ENCODE results near the gene LOC101059915.
A peak's percentile ranks its signal among the peaks of the same experiment; 100 is the strongest.
"Not testable (repeated sequence)": the region's sequence is repeated elsewhere in the genome, so short reads cannot be mapped to it uniquely, and the experiment has no call there.

The LOC101059915 gene

GRCh38 chrX:71644406-71644805 lies 22.9 kb upstream of the LOC101059915 start:
- DNase-seq: not testable (repeated sequence)

DNA sequence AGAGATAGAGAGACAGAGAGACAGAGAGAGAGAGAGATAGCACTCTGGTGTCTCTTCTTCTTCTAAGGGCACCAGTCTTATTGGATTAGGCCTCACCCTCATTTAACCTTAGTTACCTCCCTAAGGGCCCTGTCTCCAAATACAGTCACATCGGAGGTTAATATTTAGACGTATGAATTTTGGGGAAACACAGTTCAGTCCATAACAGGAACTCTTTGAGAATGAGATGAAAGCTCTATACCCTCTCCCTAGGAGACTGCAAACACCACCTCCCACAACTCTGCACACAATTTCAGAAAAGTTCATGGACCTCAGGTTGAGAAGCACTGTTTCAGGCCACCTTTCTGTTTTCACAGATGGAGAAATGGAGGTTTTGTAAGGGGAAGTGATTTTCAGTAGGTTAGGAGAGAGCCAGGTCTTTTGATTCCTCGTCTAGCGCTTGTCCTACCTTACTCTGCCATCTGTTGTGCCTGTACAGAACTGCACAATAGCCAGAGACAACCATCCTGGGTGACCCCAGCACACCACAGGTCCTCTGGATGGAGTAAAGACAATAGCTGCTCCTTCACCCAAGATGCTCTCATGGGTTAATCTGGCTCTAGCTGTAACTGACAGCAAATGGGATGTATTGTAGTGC lies 16.9 kb upstream of the LOC101059915 start:
- peak; percentile 55 for DNase-seq

- DNase-seq: peak; percentile 76
Observed at GRCh38 chrX:71652405-71652804, 14.9 kb upstream of the LOC101059915 start.

- DNase-seq: no peak
Observed at GRCh38 chrX:71653344-71653743, 14.0 kb upstream of the LOC101059915 start.

DNA sequence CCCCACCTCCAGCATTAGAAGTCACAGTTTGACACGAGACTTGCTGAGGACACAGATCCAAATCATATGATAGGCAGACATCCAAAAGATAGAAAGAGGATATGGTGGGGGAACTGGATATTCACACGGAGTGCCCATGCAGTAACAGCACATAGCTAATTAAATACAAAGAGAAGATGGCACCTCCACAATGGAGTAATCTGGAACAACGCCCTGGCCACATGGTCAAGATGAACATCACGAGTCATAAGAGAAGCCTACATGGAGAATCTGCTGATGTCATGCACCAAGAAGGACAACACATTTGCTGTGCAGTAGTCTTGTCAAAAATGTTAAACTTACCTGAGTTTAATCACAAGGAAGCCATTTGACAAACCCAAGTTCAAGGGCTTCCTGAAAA lies 10.1 kb upstream of the LOC101059915 start:
- DNase-seq: no peak

GRCh38 chrX:71659342-71659741 lies 8.0 kb upstream of the LOC101059915 start:
- DNase-seq: no peak

DNA sequence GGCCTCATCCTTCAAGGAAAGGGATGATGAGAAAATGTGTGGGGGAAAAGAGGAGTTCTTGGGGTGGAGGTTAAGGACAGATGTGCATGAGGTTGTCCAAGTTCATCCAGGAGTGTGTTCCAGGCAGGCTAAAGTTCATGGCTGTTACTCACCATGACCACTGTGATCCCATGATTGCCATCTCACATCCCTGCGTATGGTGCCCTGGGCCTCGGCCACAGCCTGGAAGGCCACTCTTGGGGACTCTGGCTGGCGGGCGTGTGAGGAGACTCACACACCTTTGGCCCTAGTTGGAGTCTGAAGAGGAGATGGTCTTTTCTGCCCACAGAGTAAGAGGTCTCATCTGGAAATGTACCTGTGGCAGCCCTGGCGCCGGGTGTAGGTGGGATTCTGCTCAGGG lies 7.4 kb upstream of the LOC101059915 start:
- DNase-seq: no peak

DNA sequence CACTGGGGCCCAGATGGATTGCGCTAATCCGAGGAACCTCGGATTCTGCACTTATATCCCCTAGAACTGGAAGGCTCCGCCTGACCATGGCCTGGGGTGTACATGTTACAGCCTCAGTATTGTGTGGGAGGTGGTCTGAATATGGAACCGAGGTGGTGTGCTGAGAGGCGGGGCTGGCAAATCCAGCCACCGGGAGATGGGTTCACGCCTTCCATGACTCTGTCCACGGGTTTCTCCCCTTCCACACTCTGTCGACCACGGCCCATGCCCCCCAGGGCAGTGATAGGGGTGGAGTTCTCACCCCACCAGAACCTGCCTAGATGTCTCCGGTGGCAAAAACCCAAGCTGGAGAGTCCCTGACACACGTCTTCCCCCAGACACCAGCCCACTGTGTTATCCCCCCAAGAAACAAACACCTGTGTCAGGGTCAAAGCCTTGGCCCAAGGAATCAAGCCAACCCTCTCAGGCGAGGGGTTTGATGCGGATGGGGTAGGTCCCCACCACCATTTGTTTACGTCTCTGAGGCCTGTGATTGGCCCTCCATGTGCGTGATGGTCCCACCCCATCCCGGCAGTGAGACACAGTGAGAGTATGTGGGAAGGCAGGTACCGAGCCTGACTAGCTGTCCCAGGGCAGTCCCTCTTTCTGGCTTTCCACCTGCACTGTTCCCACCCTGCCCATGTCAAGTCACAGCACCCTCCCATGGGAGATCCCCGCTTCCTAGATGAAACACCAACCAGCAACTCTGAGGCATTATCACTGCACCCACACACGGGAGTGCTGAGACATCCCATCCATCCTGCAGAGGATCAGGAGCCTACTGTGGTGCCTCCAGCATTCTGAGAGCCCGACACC lies 6.6 kb upstream of the LOC101059915 start:
- no peak for DNase-seq

DNA sequence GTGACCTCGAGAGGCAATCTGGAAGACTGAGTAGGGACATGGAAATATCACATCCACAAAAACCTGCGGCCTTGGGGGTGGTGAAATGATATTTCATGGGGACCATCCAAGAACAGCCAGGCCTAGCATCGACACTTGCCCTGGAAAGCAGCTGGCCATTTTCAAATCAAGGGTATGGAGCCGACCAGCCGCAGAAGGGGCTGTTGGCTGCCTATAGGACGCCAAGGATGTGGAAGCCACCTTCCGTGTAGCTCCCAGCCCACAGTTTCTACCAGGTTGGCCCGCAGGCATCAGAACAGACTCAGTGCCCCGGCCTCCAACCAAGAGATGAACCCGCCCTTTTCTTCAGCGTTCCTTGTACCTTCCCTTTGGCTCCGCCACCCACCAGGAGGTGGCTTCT lies 5.4 kb upstream of the LOC101059915 start:
- no peak for DNase-seq

DNA sequence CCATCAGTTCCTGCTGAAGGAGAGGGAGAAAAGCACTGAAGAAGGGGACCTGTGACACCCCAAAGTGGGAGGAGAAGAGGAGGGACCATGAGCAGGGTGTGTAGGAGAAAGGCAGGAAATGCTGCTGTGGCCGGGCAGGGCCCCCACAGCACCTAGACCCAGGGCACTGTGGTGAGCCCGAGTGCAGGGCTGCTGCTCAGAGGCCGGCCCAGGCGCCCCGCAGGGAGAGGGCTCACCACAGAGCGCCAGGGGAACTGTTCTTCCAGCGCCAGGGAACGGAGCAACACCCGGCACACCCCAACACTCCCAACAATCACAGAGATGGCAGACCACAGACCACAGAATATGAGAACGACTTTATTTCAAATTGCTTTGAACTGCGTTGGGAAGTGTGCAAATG lies 4.7 kb upstream of the LOC101059915 start:
- peak; percentile 13 for DNase-seq

DNA sequence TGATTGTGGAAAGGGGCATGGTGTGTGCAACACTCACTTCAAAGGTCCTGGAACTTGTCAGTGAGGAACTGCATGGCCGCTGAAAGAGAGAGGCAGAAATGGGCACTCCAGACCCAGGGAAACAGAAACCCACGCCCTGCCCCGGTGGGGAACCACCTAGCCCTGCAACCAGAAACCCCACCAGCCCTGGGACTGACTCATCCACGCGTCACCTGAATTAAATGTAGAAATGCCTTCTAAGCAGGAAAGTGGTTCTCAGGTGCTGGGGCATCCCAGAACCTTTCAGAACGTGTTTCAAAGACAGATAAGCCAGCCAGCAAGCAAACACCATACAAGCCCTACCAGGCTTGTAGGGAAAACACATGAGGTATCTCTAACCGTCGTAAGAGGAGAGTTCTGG lies 4.1 kb upstream of the LOC101059915 start:
- DNase-seq: peak; percentile 44

- DNase-seq: peak; percentile 40
Observed at GRCh38 chrX:71664202-71664601, 3.1 kb upstream of the LOC101059915 start.

GRCh38 chrX:71664889-71665491 lies 2.4 kb upstream of the LOC101059915 start:
- no peak for DNase-seq

DNA sequence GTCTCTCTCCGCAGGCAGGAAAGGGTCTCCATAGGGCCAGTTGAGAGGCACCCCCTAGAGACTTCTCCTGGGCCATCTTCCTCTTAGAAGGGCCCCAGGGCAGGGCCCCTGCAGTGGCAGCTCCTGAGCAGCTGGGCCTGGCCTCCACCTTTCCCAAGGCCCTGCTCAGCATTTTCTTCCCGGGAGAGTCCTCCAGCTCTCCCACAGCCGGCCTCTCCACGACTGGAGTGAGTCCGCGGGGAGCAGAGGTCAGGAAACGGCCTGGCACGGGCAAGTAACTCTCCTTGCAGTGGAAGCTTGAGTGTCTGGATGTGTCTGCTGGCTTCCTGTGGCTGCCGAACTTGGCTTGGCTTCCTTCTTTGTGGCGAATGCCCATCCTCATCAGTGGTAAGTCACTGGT lies 1.6 kb upstream of the LOC101059915 start:
- no peak for DNase-seq

- no peak for DNase-seq
Observed at GRCh38 chrX:71666240-71667223, 814 bp upstream of the LOC101059915 start.

DNA sequence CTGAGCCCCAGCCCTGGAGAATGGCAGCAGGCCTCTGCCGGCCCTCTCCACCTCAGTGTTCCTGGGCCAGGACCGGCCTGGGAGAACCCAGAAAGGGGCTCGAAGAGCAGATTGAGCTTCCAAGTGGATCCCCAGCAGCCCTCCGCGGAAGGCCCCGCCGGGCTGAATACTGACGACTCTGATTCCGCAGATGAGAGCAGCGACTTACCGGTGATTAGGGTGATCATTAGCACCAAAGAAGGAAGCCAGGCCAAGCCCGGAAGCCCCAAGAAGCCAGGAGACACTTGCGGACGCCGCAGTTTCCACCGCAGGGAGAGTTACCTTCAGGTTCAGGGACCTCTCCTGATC lies 876 bp downstream of the LOC101059915 start:
- no peak for DNase-seq

DNA sequence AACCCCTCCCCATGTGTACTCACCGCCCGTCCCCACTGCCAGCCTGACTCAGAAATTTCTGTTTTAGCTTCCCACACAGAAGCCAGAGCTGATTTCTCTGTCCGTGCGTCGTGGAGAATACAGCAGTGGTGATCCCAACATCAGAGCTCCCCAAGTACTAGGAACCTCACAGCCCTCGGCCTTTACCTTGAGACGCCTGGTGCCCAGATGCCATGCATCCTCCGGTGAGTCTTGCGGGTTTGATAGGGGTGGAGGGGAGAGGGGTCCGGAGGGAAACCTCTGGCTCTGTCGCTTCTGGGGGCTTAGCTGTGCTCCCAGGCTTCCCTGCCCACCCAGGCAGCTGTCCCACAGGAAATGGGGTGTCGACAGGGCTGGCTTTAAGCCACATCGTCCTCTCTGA lies 2.1 kb downstream of the LOC101059915 start:
- no peak for DNase-seq

- peak; percentile 33 for DNase-seq
Observed at GRCh38 chrX:71669947-71670346, 2.6 kb downstream of the LOC101059915 start.

DNA sequence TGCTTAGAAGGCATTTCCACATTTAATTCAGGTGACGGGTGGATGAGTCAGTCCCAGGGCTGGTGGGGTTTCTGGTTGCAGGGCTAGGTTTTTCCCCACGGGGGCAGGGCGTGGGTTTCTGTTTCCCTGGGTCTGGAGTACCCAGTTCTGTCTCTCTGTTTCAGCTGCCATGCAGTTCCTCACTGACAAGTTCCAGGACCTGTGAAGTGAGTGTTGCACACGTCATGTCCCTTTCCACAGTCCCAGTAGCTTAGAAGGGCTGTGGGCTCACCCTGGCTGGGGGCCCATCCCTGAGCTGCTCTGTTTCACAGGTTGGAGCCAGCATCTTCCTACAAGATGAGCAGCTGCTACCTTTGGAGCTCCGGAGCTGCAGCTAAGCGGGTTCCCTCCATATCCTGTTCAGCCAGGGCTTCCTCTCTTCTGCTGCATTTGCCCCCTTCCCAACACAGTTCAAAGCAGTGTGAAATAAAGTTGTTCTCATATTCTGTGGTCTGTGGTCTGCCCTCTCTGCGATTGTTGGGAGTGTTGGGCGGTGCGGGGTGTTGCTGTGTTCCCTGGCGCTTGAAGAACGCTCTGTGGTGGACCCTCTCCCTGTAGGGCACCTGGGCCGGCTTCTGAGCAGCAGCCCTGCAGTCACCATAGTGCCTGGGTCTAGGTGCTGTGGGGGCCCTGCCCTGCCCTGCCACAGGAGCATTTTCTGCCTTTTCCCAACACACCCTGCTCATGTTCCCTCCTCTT lies 3.9 kb downstream of the LOC101059915 start:
- DNase-seq: peak; percentile 26

GRCh38 chrX:71671938-71672337 lies 4.6 kb downstream of the LOC101059915 start:
- no peak for DNase-seq

- not testable (repeated sequence) for DNase-seq
Observed at GRCh38 chrX:71675636-71676035, 8.3 kb downstream of the LOC101059915 start.

All from activated CD4-positive, alpha-beta T cell treated with anti-CD3 and anti-CD28 coated beads, Interleukin-2, Interleukin-6, amounts not matched to agents 100 ng/mL and 50 ng/mL, durations not matched to agents 16 hours and 8 hours (primary cell).